GM10847 (cell line): ENCODE measurements around the gene BIVM.

Experiments used
- POLR2A ChIP-seq: IDR thresholded peaks from 2 replicates; pipeline ENCODE4 v1.6.1; 2011; ENCODE audit not compliant: insufficient read length; ENCODE audit errors: extremely low read depth

Gene BIVM

GRCh38 chr13:102854675-102855074 lies 55.8 kb downstream of the BIVM start:
- no peak for TF ChIP-seq POLR2A

GRCh38 chr13:102856557-102856956 lies 57.6 kb downstream of the BIVM start:
- no peak for TF ChIP-seq POLR2A

- TF ChIP-seq POLR2A, result no peak
Measured at GRCh38 chr13:102862624-102863210, 63.8 kb downstream of the BIVM start.

GRCh38 chr13:102863590-102863989 lies 64.7 kb downstream of the BIVM start:
- no peak for TF ChIP-seq POLR2A

GRCh38 chr13:102868366-102868936 lies 69.5 kb downstream of the BIVM start:
- TF ChIP-seq POLR2A, result no peak

- no peak for TF ChIP-seq POLR2A
Measured at GRCh38 chr13:102869948-102870676, 71.2 kb downstream of the BIVM start.

GRCh38 chr13:102870677-102871415 lies 71.9 kb downstream of the BIVM start:
- TF ChIP-seq POLR2A, result no peak

GRCh38 chr13:102872131-102872530 lies 73.2 kb downstream of the BIVM start:
- TF ChIP-seq POLR2A, result no peak

GRCh38 chr13:102872531-102872930 lies 73.6 kb downstream of the BIVM start:
- TF ChIP-seq POLR2A, result no peak

- no peak for TF ChIP-seq POLR2A
Measured at GRCh38 chr13:102873653-102874052, 74.7 kb downstream of the BIVM start.

- no peak for TF ChIP-seq POLR2A
Measured at GRCh38 chr13:102875256-102875655, 76.3 kb downstream of the BIVM start.

- TF ChIP-seq POLR2A, result no peak
Measured at GRCh38 chr13:102877303-102877702, 78.4 kb downstream of the BIVM start.

GRCh38 chr13:102878481-102878880 lies 79.6 kb downstream of the BIVM start:
- no peak for TF ChIP-seq POLR2A

- no peak for TF ChIP-seq POLR2A
Measured at GRCh38 chr13:102879793-102880499, 81.0 kb downstream of the BIVM start.
